NCI-H1436 (cell line): ENCODE results near the gene CTSD.

Experiments
- DNase-seq: peaks from one replicate; lab custom pipeline; 2025; lab: John Stamatoyannopoulos, UW

Gene CTSD

GRCh38 chr11:1729692-1730011 lies 34.1 kb downstream of the CTSD start:
- no peak for DNase-seq

GRCh38 chr11:1728931-1729691 lies 34.6 kb downstream of the CTSD start:
- no peak for DNase-seq

- no peak for DNase-seq
These were observed 35.4 kb downstream of the CTSD start for GRCh38 chr11:1728301-1728700.

- no peak for DNase-seq
These were observed 35.9 kb downstream of the CTSD start for GRCh38 chr11:1727861-1728260.

- no peak for DNase-seq
These were observed 36.5 kb downstream of the CTSD start for GRCh38 chr11:1727096-1727690.

- DNase-seq: no peak
These were observed 43.9 kb downstream of the CTSD start for GRCh38 chr11:1719781-1720180.

- no peak for DNase-seq
These were observed 45.4 kb downstream of the CTSD start for GRCh38 chr11:1718326-1718725.

- no peak for DNase-seq
These were observed 46.0 kb downstream of the CTSD start for GRCh38 chr11:1717745-1718144.

- DNase-seq: no peak
These were observed 48.5 kb downstream of the CTSD start for GRCh38 chr11:1714908-1715885.

- DNase-seq: no peak
These were observed 55.0 kb downstream of the CTSD start for GRCh38 chr11:1708716-1709115.

GRCh38 chr11:1707751-1708150 lies 56.0 kb downstream of the CTSD start:
- DNase-seq: no peak

GRCh38 chr11:1706634-1707400 lies 56.9 kb downstream of the CTSD start:
- no peak for DNase-seq

- DNase-seq: no peak
These were observed 58.3 kb downstream of the CTSD start for GRCh38 chr11:1705126-1706052.

- DNase-seq: no peak
These were observed 60.6 kb downstream of the CTSD start for GRCh38 chr11:1703146-1703545.
